ENCODE measurements around the gene ST6GALNAC5.

Gene ST6GALNAC5

DNA sequence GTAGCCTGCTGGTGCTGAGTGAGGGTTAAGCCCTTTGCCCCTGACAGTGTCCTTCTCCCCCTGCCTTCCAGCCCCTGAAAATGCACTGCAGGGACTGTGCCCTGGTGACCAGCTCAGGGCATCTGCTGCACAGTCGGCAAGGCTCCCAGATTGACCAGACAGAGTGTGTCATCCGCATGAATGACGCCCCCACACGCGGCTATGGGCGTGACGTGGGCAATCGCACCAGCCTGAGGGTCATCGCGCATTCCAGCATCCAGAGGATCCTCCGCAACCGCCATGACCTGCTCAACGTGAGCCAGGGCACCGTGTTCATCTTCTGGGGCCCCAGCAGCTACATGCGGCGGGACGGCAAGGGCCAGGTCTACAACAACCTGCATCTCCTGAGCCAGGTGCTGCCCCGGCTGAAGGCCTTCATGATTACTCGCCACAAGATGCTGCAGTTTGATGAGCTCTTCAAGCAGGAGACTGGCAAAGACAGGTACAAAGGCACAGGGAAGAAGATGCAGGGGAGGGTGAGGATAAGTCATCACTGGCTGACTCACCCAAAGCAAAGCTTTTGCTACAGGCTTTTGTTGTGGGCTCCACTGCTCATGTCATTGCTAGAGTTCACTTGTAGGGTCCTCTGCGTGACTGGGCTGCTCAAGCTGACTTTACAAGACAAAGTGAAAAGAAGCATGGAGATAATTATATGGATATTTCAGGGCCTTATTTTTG, 177.0 kb downstream of the ST6GALNAC5 start:
- TF ChIP-seq, protein P1, sequence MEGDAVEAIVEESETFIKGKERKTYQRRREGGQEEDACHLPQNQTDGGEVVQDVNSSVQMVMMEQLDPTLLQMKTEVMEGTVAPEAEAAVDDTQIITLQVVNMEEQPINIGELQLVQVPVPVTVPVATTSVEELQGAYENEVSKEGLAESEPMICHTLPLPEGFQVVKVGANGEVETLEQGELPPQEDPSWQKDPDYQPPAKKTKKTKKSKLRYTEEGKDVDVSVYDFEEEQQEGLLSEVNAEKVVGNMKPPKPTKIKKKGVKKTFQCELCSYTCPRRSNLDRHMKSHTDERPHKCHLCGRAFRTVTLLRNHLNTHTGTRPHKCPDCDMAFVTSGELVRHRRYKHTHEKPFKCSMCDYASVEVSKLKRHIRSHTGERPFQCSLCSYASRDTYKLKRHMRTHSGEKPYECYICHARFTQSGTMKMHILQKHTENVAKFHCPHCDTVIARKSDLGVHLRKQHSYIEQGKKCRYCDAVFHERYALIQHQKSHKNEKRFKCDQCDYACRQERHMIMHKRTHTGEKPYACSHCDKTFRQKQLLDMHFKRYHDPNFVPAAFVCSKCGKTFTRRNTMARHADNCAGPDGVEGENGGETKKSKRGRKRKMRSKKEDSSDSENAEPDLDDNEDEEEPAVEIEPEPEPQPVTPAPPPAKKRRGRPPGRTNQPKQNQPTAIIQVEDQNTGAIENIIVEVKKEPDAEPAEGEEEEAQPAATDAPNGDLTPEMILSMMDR (IDR thresholded peaks at IDR 0.05): no peak
- TF ChIP-seq ZFX (IDR thresholded peaks at IDR 0.05; ENCODE audit: borderline replicate concordance): no peak
- no peak overlapping the region for H3K27ac ChIP-seq

- H3K27ac ChIP-seq: no peak overlapping the region
- TF ChIP-seq ZFX (IDR thresholded peaks at IDR 0.05; ENCODE audit: borderline replicate concordance): no peak
- TF ChIP-seq, protein P1 (IDR thresholded peaks at IDR 0.05): no peak
Observed at GRCh38 chr1:77047575-77047974, 180.3 kb downstream of the ST6GALNAC5 start.

DNA sequence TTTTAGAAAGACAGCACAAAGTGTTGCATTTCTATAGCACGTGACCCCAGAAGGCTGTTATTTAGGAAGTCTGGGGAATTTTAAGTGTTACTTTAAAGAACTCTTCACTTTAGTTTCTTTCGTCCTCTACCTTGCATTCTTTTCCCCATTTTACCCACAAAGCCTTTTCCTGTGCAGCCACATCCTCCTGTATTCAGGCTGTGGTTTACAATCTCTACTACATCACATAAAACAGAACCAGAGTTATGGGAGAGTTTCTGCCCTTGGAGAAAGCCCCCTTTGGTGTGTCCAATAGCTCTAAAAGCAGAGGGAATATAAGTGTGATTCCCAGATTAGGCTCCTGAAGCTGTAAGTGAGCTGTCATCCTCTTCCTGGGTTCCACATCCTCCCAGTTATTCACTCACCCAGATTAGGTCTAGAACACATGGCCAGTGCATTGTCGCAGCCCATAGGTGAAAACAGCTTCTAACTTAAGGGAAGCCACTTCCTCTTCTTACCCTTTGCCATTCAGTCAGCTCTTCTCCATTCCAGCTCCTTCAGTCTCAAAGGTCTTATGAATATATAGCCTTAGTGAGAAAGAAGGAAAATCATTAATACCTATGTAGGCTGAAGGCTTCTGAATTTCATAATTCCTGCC, 180.8 kb downstream of the ST6GALNAC5 start:
- no peak overlapping the region for H3K27ac ChIP-seq
- TF ChIP-seq, protein P1 (IDR thresholded peaks at IDR 0.05): no peak
- no peak for TF ChIP-seq ZFX (IDR thresholded peaks at IDR 0.05; ENCODE audit: borderline replicate concordance)

DNA sequence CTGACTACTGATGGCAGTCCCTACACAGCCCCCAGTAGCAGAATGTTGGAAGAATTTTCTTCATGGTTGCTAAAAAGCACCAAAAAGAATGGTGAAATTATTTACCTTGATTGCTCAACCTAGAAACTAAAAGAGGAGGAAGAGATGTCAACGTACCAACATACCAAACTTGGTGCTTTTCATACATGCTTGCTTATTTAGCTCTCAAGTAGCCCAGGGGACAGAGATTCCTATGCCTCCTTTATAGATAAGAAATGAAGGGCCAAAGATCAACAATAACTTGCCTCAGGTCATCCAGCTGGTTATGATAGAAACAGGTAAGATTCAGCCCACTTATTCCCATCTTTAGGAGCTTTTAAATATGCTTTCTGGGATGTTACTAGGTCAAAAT, 181.3 kb downstream of the ST6GALNAC5 start:
- TF ChIP-seq ZFX (IDR thresholded peaks at IDR 0.05; ENCODE audit: borderline replicate concordance): no peak
- TF ChIP-seq, protein P1 (IDR thresholded peaks at IDR 0.05): no peak
- no peak overlapping the region for H3K27ac ChIP-seq

GRCh38 chr1:77051425-77051824, 184.1 kb downstream of the ST6GALNAC5 start:
- TF ChIP-seq, protein P1 (IDR thresholded peaks at IDR 0.05): no peak
- no peak for TF ChIP-seq ZFX (IDR thresholded peaks at IDR 0.05; ENCODE audit: borderline replicate concordance)
- no peak overlapping the region for H3K27ac ChIP-seq

- H3K27ac ChIP-seq: no peak overlapping the region
- TF ChIP-seq, protein P1 (IDR thresholded peaks at IDR 0.05): no peak
- TF ChIP-seq ZFX (IDR thresholded peaks at IDR 0.05; ENCODE audit: borderline replicate concordance): no peak
Observed at GRCh38 chr1:77056525-77056924, 189.2 kb downstream of the ST6GALNAC5 start.

- H3K27ac ChIP-seq: no peak overlapping the region
- TF ChIP-seq ZFX (IDR thresholded peaks at IDR 0.05; ENCODE audit: borderline replicate concordance): no peak
- TF ChIP-seq, protein P1 (IDR thresholded peaks at IDR 0.05): no peak
Observed at GRCh38 chr1:77057994-77058585, 190.8 kb downstream of the ST6GALNAC5 start.
